ENCODE results near the gene AP3D1. TPM values are rescaled to one million over a fixed set of nuclear protein-coding genes. Genes with fewer than 3 reads are reported as not detected.
A peak's percentile ranks its signal among the peaks of the same experiment; 100 is the strongest.

Gene AP3D1
- total RNA-seq, 2 donors from 2014 or later: 105 to 137 TPM

GRCh38 chr19:2173767-2174577, 22.6 kb upstream of the AP3D1 start:
- no peak for DNase-seq
- no peak overlapping the region for H3K4me3 ChIP-seq
- no peak for TF ChIP-seq CTCF (IDR thresholded peaks at IDR 0.05)
- no peaks in the 10 kb centered on the region for H3K9me3 ChIP-seq
- intact Hi-C loops (cut with DNase I): no loop called here
- no peaks in the 10 kb centered on the region for H3K36me3 ChIP-seq
- H3K9ac ChIP-seq (ENCODE audit: low read depth in 2 of 2, low read length in 2 of 2): no peak overlapping the region
- no peak overlapping the region for H3K27ac ChIP-seq
- peaks cover 18% of the 10 kb centered on the region for H3K4me1 ChIP-seq
- H3K27me3 ChIP-seq: no peaks in the 10 kb centered on the region

GRCh38 chr19:2173388-2173766, 22.0 kb upstream of the AP3D1 start:
- intact Hi-C loops (cut with DNase I): no loop called here
- Histone ChIP-seq H3K4me3 (no peak overlapping the region), H3K27ac (no peak overlapping the region), H3K4me1 (peaks cover 22% of the 10 kb centered on the region), H3K9ac (ENCODE audit: low read depth in 2 of 2, low read length in 2 of 2) (no peak overlapping the region), H3K27me3 (no peaks in the 10 kb centered on the region), H3K36me3 (no peaks in the 10 kb centered on the region), H3K9me3 (no peaks in the 10 kb centered on the region)
- DNase-seq: no peak
- no peak for TF ChIP-seq CTCF (IDR thresholded peaks at IDR 0.05)

GRCh38 chr19:2171349-2172145, 20.2 kb upstream of the AP3D1 start:
- no peak overlapping the region for H3K4me3 ChIP-seq
- no peak for TF ChIP-seq CTCF (IDR thresholded peaks at IDR 0.05)
- no peaks in the 10 kb centered on the region for H3K27me3 ChIP-seq
- H3K36me3 ChIP-seq: no peaks in the 10 kb centered on the region
- H3K27ac ChIP-seq: peak overlapping the region; percentile 40
- intact Hi-C loops (cut with DNase I): no loop called here
- no peak for DNase-seq
- peaks cover 39% of the 10 kb centered on the region for H3K4me1 ChIP-seq
- no peaks in the 10 kb centered on the region for H3K9me3 ChIP-seq
- peak overlapping the region in 1 of 2 donors; percentile 49 for H3K9ac ChIP-seq (ENCODE audit: low read depth in 2 of 2, low read length in 2 of 2)

- Histone ChIP-seq H3K4me3 (no peak overlapping the region), H3K36me3 (no peaks in the 10 kb centered on the region), H3K4me1 (peaks cover 39% of the 10 kb centered on the region), H3K9ac (ENCODE audit: low read depth in 2 of 2, low read length in 2 of 2) (peak overlapping the region in 1 of 2 donors; percentile 49), H3K27ac (peak overlapping the region; percentile 40), H3K9me3 (no peaks in the 10 kb centered on the region), H3K27me3 (no peaks in the 10 kb centered on the region)
- DNase-seq: no peak
- intact Hi-C loops (cut with DNase I): no loop called here
- TF ChIP-seq CTCF (IDR thresholded peaks at IDR 0.05): no peak
These were observed 19.6 kb upstream of the AP3D1 start for GRCh38 chr19:2170987-2171348.

GRCh38 chr19:2170219-2170618, 18.9 kb upstream of the AP3D1 start:
- Histone ChIP-seq H3K4me1 (peaks cover 39% of the 10 kb centered on the region), H3K9me3 (no peaks in the 10 kb centered on the region), H3K27ac (no peak overlapping the region), H3K4me3 (no peak overlapping the region), H3K36me3 (no peaks in the 10 kb centered on the region), H3K9ac (ENCODE audit: low read depth in 2 of 2, low read length in 2 of 2) (no peak overlapping the region), H3K27me3 (no peaks in the 10 kb centered on the region)
- intact Hi-C loops (cut with DNase I): no loop called here
- DNase-seq: no peak
- TF ChIP-seq CTCF (IDR thresholded peaks at IDR 0.05): no peak

Measured in colonic mucosa (tissue), 4 donors.